Type B pancreatic cell (in vitro differentiated cells): ENCODE measurements around the gene DPH1. TPM values are rescaled to one million over a fixed set of nuclear protein-coding genes. Genes with fewer than 3 reads are reported as not detected.
A peak's percentile ranks its signal among the peaks of the same experiment; 100 is the strongest.

Source experiments
- DNase-seq: peaks from one replicate; pipeline ENCODE4 v3.0.0; 2021; ENCODE audit warnings: mixed read lengths; ENCODE audit not compliant: unreplicated experiment; ENCODE audit errors: extremely low spot score
- H3K27ac Mint-ChIP-seq: 2 replicates; pipeline ENCODE4 v1.8.0; 2021; ENCODE audit warnings: mild to moderate bottlenecking, mixed read lengths
- H3K27me3 Mint-ChIP-seq: 2 replicates; pipeline ENCODE4 v1.8.0; 2021; ENCODE audit warnings: mixed read lengths
- H3K36me3 Mint-ChIP-seq: 2 replicates; pipeline ENCODE4 v1.8.0; 2021; ENCODE audit warnings: mixed read lengths
- H3K4me1 Mint-ChIP-seq: one replicate; pipeline ENCODE4 v1.8.0; 2021; ENCODE audit warnings: mixed read lengths; ENCODE audit not compliant: unreplicated experiment
- H3K4me3 Mint-ChIP-seq: 2 replicates; pipeline ENCODE4 v1.8.0; 2021; ENCODE audit warnings: mild to moderate bottlenecking, mixed read lengths
- H3K9me3 Mint-ChIP-seq: 2 replicates; pipeline ENCODE4 v1.8.0; 2021; ENCODE audit warnings: mixed read lengths
- CTCF ChIP-seq: fragments of 200-600 bp; sonication (generic); conservative IDR thresholded peaks from 2 replicates; pipeline ENCODE4 v1.5.0; 2021; ENCODE audit warnings: antibody characterized with exemption, mild to moderate bottlenecking
- total RNA-seq: library from RNA; stranded (reverse); gene quantifications from 2 replicates; pipeline ENCODE4 v1.2.1, GENCODE V29; 2021; ENCODE audit warnings: low replicate concordance

DPH1 gene
- total RNA-seq, 1 donor from 2014 or later = 57.1 TPM

GRCh38 chr17:2027528-2028233, 2.3 kb upstream of the DPH1 start:
- Mint-ChIP-seq H3K27me3 (peaks cover 52% of the 10 kb centered on the region), H3K27ac (no peak overlapping the region), H3K4me3 (peak overlapping the region; percentile 57), H3K36me3 (no peaks in the 10 kb centered on the region), H3K4me1 (peaks cover 12% of the 10 kb centered on the region), H3K9me3 (peaks cover 4% of the 10 kb centered on the region)
- DNase-seq = no peak
- no peak for TF ChIP-seq CTCF

GRCh38 chr17:2028234-2028614, 1.7 kb upstream of the DPH1 start:
- H3K27me3 Mint-ChIP-seq = peaks cover 46% of the 10 kb centered on the region
- no peak overlapping the region for H3K27ac Mint-ChIP-seq
- no peaks in the 10 kb centered on the region for H3K36me3 Mint-ChIP-seq
- TF ChIP-seq CTCF = no peak
- H3K4me1 Mint-ChIP-seq = peaks cover 17% of the 10 kb centered on the region
- peak overlapping the region; percentile 73 for H3K4me3 Mint-ChIP-seq
- DNase-seq = no peak
- peaks cover 4% of the 10 kb centered on the region for H3K9me3 Mint-ChIP-seq

- Mint-ChIP-seq H3K27me3 (peaks cover 44% of the 10 kb centered on the region), H3K9me3 (peaks cover 4% of the 10 kb centered on the region), H3K4me1 (peaks cover 19% of the 10 kb centered on the region), H3K4me3 (peak overlapping the region; percentile 73), H3K36me3 (no peaks in the 10 kb centered on the region), H3K27ac (no peak overlapping the region)
- no peak for DNase-seq
- TF ChIP-seq CTCF = no peak
Observed at GRCh38 chr17:2028737-2029136, 1.2 kb upstream of the DPH1 start.

GRCh38 chr17:2030779-2031163, 818 bp downstream of the DPH1 start:
- peaks cover 19% of the 10 kb centered on the region for H3K4me1 Mint-ChIP-seq
- TF ChIP-seq CTCF = peak; percentile 78
- no peak for DNase-seq
- peak overlapping the region; percentile 98 for H3K4me3 Mint-ChIP-seq
- H3K27me3 Mint-ChIP-seq = peaks cover 34% of the 10 kb centered on the region
- H3K36me3 Mint-ChIP-seq = no peaks in the 10 kb centered on the region
- peak overlapping the region; percentile 90 for H3K27ac Mint-ChIP-seq
- H3K9me3 Mint-ChIP-seq = peaks cover 4% of the 10 kb centered on the region

GRCh38 chr17:2033153-2033552, 3.2 kb downstream of the DPH1 start:
- Mint-ChIP-seq H3K36me3 (peaks cover 4% of the 10 kb centered on the region), H3K27me3 (peaks cover 13% of the 10 kb centered on the region), H3K4me3 (peak overlapping the region; percentile 23), H3K9me3 (no peaks in the 10 kb centered on the region), H3K27ac (no peak overlapping the region), H3K4me1 (peaks cover 14% of the 10 kb centered on the region)
- no peak for TF ChIP-seq CTCF
- no peak for DNase-seq
